ENCODE measurements around the gene RASL10A. TPM values are rescaled to one million over a fixed set of nuclear protein-coding genes. Genes with fewer than 3 reads are reported as not detected.

Gene RASL10A
- total RNA-seq, 1 donor from 2014 or later, result not detected

GRCh38 chr22:29339381-29340235 is 24.1 kb upstream of the RASL10A start:
- Mint-ChIP-seq H3K4me3 (ENCODE audit: unreplicated experiment) (no peak overlapping the region), H3K4me1 (ENCODE audit: unreplicated experiment) (peaks cover 8% of the 10 kb centered on the region), H3K27ac (ENCODE audit: unreplicated experiment) (no peak overlapping the region), H3K27me3 (ENCODE audit: unreplicated experiment) (no peaks in the 10 kb centered on the region), H3K9me3 (ENCODE audit: unreplicated experiment) (no peaks in the 10 kb centered on the region), H3K36me3 (ENCODE audit: unreplicated experiment) (peaks cover 26% of the 10 kb centered on the region)
- no peak for DNase-seq (ENCODE audit: extremely low spot score, unreplicated experiment)
- no peak for TF ChIP-seq CTCF (IDR thresholded peaks at IDR 0.05)

GRCh38 chr22:29338398-29338797 is 22.9 kb upstream of the RASL10A start:
- Mint-ChIP-seq H3K36me3 (ENCODE audit: unreplicated experiment) (peaks cover 31% of the 10 kb centered on the region), H3K4me1 (ENCODE audit: unreplicated experiment) (no peaks in the 10 kb centered on the region), H3K9me3 (ENCODE audit: unreplicated experiment) (no peaks in the 10 kb centered on the region), H3K27me3 (ENCODE audit: unreplicated experiment) (no peaks in the 10 kb centered on the region), H3K27ac (ENCODE audit: unreplicated experiment) (no peak overlapping the region), H3K4me3 (ENCODE audit: unreplicated experiment) (no peak overlapping the region)
- DNase-seq (ENCODE audit: extremely low spot score, unreplicated experiment), result no peak
- TF ChIP-seq CTCF (IDR thresholded peaks at IDR 0.05), result no peak

GRCh38 chr22:29337631-29338284 is 22.3 kb upstream of the RASL10A start:
- DNase-seq (ENCODE audit: extremely low spot score, unreplicated experiment), result no peak
- H3K4me1 Mint-ChIP-seq (ENCODE audit: unreplicated experiment), result no peaks in the 10 kb centered on the region
- H3K27me3 Mint-ChIP-seq (ENCODE audit: unreplicated experiment), result no peaks in the 10 kb centered on the region
- H3K27ac Mint-ChIP-seq (ENCODE audit: unreplicated experiment), result no peak overlapping the region
- H3K4me3 Mint-ChIP-seq (ENCODE audit: unreplicated experiment), result no peak overlapping the region
- no peaks in the 10 kb centered on the region for H3K9me3 Mint-ChIP-seq (ENCODE audit: unreplicated experiment)
- peaks cover 34% of the 10 kb centered on the region for H3K36me3 Mint-ChIP-seq (ENCODE audit: unreplicated experiment)
- no peak for TF ChIP-seq CTCF (IDR thresholded peaks at IDR 0.05)

- Mint-ChIP-seq H3K4me1 (ENCODE audit: unreplicated experiment) (no peaks in the 10 kb centered on the region), H3K4me3 (ENCODE audit: unreplicated experiment) (no peak overlapping the region), H3K27me3 (ENCODE audit: unreplicated experiment) (no peaks in the 10 kb centered on the region), H3K9me3 (ENCODE audit: unreplicated experiment) (no peaks in the 10 kb centered on the region), H3K36me3 (ENCODE audit: unreplicated experiment) (peaks cover 30% of the 10 kb centered on the region), H3K27ac (ENCODE audit: unreplicated experiment) (no peak overlapping the region)
- DNase-seq (ENCODE audit: extremely low spot score, unreplicated experiment), result no peak
- TF ChIP-seq CTCF (IDR thresholded peaks at IDR 0.05), result no peak
Observed at GRCh38 chr22:29336751-29337490, 21.4 kb upstream of the RASL10A start.

- DNase-seq (ENCODE audit: extremely low spot score, unreplicated experiment), result no peak
- no peak for TF ChIP-seq CTCF (IDR thresholded peaks at IDR 0.05)
- Mint-ChIP-seq H3K9me3 (ENCODE audit: unreplicated experiment) (no peaks in the 10 kb centered on the region), H3K4me3 (ENCODE audit: unreplicated experiment) (no peak overlapping the region), H3K27me3 (ENCODE audit: unreplicated experiment) (no peaks in the 10 kb centered on the region), H3K4me1 (ENCODE audit: unreplicated experiment) (peaks cover 6% of the 10 kb centered on the region), H3K36me3 (ENCODE audit: unreplicated experiment) (peaks cover 29% of the 10 kb centered on the region), H3K27ac (ENCODE audit: unreplicated experiment) (no peak overlapping the region)
Observed at GRCh38 chr22:29335656-29336055, 20.2 kb upstream of the RASL10A start.

Data from osteocyte (in vitro differentiated cells).